HCT116 (cell line): ENCODE data around the gene BLID. TPM values are rescaled to one million over a fixed set of nuclear protein-coding genes. Genes with fewer than 3 reads are reported as not detected.
A peak's percentile ranks its signal among the peaks of the same experiment; 100 is the strongest.

Experiments
- ATAC-seq: fragments of 200-7000 bp; cut with Tn5 transposase; 2 replicates; pipeline ENCODE4 v1.9.1; 2020; ENCODE audit warnings: mild to moderate bottlenecking, moderate library complexity
- BruUV-seq: library from RNA; stranded (reverse); fragments of 400-500 nt; replicated peaks from 2 replicates; lab custom pipeline; 2021; lab: Mats Ljungman, UMichigan
- CTCF ChIA-PET: fragments of 300-600 bp; sonication (Branson Sonifier 250); formaldehyde crosslinking; loops from one replicate; lab custom pipeline; 2021; ENCODE audit warnings: antibody characterized with exemption; lab: Charles Lee
- POLR2A ChIA-PET: fragments of 300-600, 350-600 bp; sonication (Branson Sonifier 250); formaldehyde crosslinking; loops from one replicate; lab custom pipeline; 2021; ENCODE audit warnings: antibody characterized with exemption; lab: Charles Lee
- RAD21 ChIA-PET, 2 experiments: fragments of 300-600 bp; sonication (Branson Sonifier 250); formaldehyde crosslinking; loops; one replicate each; lab custom pipeline; 2023; ENCODE audit warnings: low total read pairs in 2 of 2; ENCODE audit not compliant: uncharacterized antibody in 2 of 2, unreplicated experiment in 2 of 2, low non-redundant PET in 1 of 2; lab: Charles Lee
- DNase-seq: peaks from one replicate; pipeline ENCODE4 v3.0.0-alpha.2; 2010; ENCODE audit warnings: low read depth, low spot score
- H2AFZ ChIP-seq: fragments of 200-600 bp; shearing (Covaris generic), sonication (generic); 2 replicates; pipeline ENCODE4 v1.6.1; 2017; ENCODE audit warnings: low read depth, mixed run types, mixed read lengths, antibody characterized with exemption, low read length; ENCODE audit not compliant: poor library complexity, severe bottlenecking
- H3K27ac ChIP-seq: 2 replicates; pipeline ENCODE4 v1.5.1; 2012; ENCODE audit warnings: low read depth, low read length
- H3K27me3 ChIP-seq: fragments of 200-600 bp; sonication (generic); 2 replicates; pipeline ENCODE4 v1.6.1; 2016; ENCODE audit warnings: mixed run types, low read length, mixed read lengths; ENCODE audit not compliant: insufficient read depth
- H3K36me3 ChIP-seq, 2 experiments: fragments of 200-500 bp in 1 of 2; fragments of 200-600 bp in 1 of 2; sonication (Bioruptor generic) in 1 of 2; sonication (generic) in 1 of 2; 2 replicates each; pipeline versions ENCODE4 v1.5.1 to v1.6.1; 2014 to 2016; ENCODE audit warnings: low read length in 2 of 2, inconsistent platforms in 1 of 2, mixed read lengths in 1 of 2, mixed run types in 1 of 2; ENCODE audit not compliant: insufficient read depth in 2 of 2, control insufficient read depth in 1 of 2
- H3K4me1 ChIP-seq, 2 experiments: fragments of 200-600 bp in 1 of 2; sonication (generic) in 1 of 2; 2 replicates each; pipeline versions ENCODE4 v1.5.1 to v1.6.1; 2012 to 2017; ENCODE audit warnings: low read length in 2 of 2, inconsistent platforms in 1 of 2, mild to moderate bottlenecking in 1 of 2, mixed read lengths in 1 of 2, mixed run types in 1 of 2, moderate library complexity in 1 of 2; ENCODE audit not compliant: insufficient read depth in 2 of 2, control insufficient read depth in 1 of 2
- H3K4me2 ChIP-seq: fragments of 200-600 bp; sonication (generic); 2 replicates; pipeline ENCODE4 v1.6.1; 2017; ENCODE audit warnings: mixed run types, low read length, mixed read lengths
- H3K4me3 ChIP-seq, 2 experiments: fragments of 200-600 bp in 1 of 2; sonication (generic) in 1 of 2; replicated peaks in 1 of 2; 2 replicates each; pipeline ENCODE4 v1.5.1; 2011 to 2016; ENCODE audit warnings: low read length in 2 of 2, control low read depth in 1 of 2, low read depth in 1 of 2, mild to moderate bottlenecking in 1 of 2, mixed read lengths in 1 of 2, mixed run types in 1 of 2
- H3K79me2 ChIP-seq: fragments of 200-600 bp; sonication (generic); 2 replicates; pipeline ENCODE4 v1.6.1; 2017; ENCODE audit warnings: mild to moderate bottlenecking, mixed run types, low read length, moderate library complexity, mixed read lengths; ENCODE audit not compliant: insufficient read depth
- H3K9ac ChIP-seq: fragments of 200-600 bp; sonication (generic); 2 replicates; pipeline ENCODE4 v1.6.1; 2016; ENCODE audit warnings: low read length, mixed read lengths
- H3K9me2 ChIP-seq: fragments of 200-600 bp; sonication (generic), shearing (Covaris generic); 2 replicates; pipeline ENCODE4 v1.6.1; 2017; ENCODE audit warnings: mixed run types, mild to moderate bottlenecking, moderate library complexity; ENCODE audit not compliant: insufficient read depth
- H3K9me3 ChIP-seq, 2 experiments: fragments of 200-500 bp in 1 of 2; fragments of 200-600 bp in 1 of 2; sonication (Bioruptor generic) in 1 of 2; sonication (generic) in 1 of 2; 2 replicates each; pipeline ENCODE4 v1.6.1; 2014 to 2017; ENCODE audit warnings: low read length in 2 of 2, mixed read lengths in 2 of 2, inconsistent platforms in 1 of 2, low read depth in 1 of 2, mild to moderate bottlenecking in 1 of 2, mixed run types in 1 of 2, moderate library complexity in 1 of 2; ENCODE audit not compliant: control insufficient read depth in 1 of 2, insufficient read depth in 1 of 2
- H4K20me1 ChIP-seq: fragments of 200-600 bp; sonication (generic), shearing (Covaris generic); 2 replicates; pipeline ENCODE4 v1.6.1; 2017; ENCODE audit warnings: mixed run types, mild to moderate bottlenecking, moderate library complexity; ENCODE audit not compliant: insufficient read depth
- ATF3 ChIP-seq: IDR thresholded peaks from 2 replicates; pipeline ENCODE4 v1.6.1; 2012
- CBX3 ChIP-seq: IDR thresholded peaks from 2 replicates; pipeline ENCODE4 v1.6.1; 2012; ENCODE audit warnings: low read depth
- CEBPB ChIP-seq: IDR thresholded peaks from 2 replicates; pipeline ENCODE4 v1.6.1; 2012; ENCODE audit warnings: low read depth
- CTCF ChIP-seq, 3 experiments: fragments of 200-600 bp in 1 of 3; sonication (generic) in 1 of 3; IDR thresholded peaks in 2 of 3; conservative IDR thresholded peaks in 1 of 3; 2 replicates each; pipeline ENCODE4 v1.5.1; 2012 to 2017; ENCODE audit warnings: low read depth in 2 of 3, low read length in 2 of 3, antibody characterized with exemption in 1 of 3, borderline replicate concordance in 1 of 3, control low read depth in 1 of 3, mild to moderate bottlenecking in 1 of 3, mixed read lengths in 1 of 3, mixed run types in 1 of 3, moderate library complexity in 1 of 3; ENCODE audit not compliant: insufficient read depth in 1 of 3
- EGR1 ChIP-seq: IDR thresholded peaks from 2 replicates; pipeline ENCODE4 v1.6.1; 2012; ENCODE audit warnings: low read depth
- ELF1 ChIP-seq: IDR thresholded peaks from 2 replicates; pipeline ENCODE4 v1.6.1; 2012; ENCODE audit warnings: low read depth, borderline replicate concordance
- EZH2 ChIP-seq: fragments of 200-600 bp; sonication (generic); IDR thresholded peaks from 2 replicates; pipeline ENCODE4 v1.6.1; 2017; ENCODE audit warnings: antibody characterized with exemption, mixed run types
- EZH2phosphoT487 ChIP-seq: fragments of 200-600 bp; IDR thresholded peaks from 2 replicates; pipeline ENCODE4 v1.6.1; 2018; ENCODE audit warnings: antibody characterized with exemption, borderline replicate concordance
- FOSL1 ChIP-seq: IDR thresholded peaks from 2 replicates; pipeline ENCODE4 v1.6.1; 2012; ENCODE audit warnings: low read depth
- JUND ChIP-seq: IDR thresholded peaks from 2 replicates; pipeline ENCODE4 v1.6.1; 2012
- POLR2A ChIP-seq: IDR thresholded peaks from 2 replicates; pipeline ENCODE4 v1.7.0; 2011; ENCODE audit warnings: borderline replicate concordance; ENCODE audit not compliant: insufficient read depth, insufficient read length; ENCODE audit errors: extremely low read depth
- POLR2AphosphoS5 ChIP-seq: IDR thresholded peaks from 2 replicates; pipeline ENCODE4 v1.6.1; 2011; ENCODE audit warnings: mild to moderate bottlenecking, low read depth, low read length, moderate library complexity
- RAD21 ChIP-seq: IDR thresholded peaks from 2 replicates; pipeline ENCODE4 v1.6.1; 2012; ENCODE audit warnings: low read depth, mild to moderate bottlenecking
- REST ChIP-seq: IDR thresholded peaks from 2 replicates; pipeline ENCODE4 v1.6.1; 2012; ENCODE audit warnings: low read depth
- SP1 ChIP-seq: IDR thresholded peaks from 2 replicates; pipeline ENCODE4 v1.6.1; 2012; ENCODE audit warnings: low read depth
- SRF ChIP-seq: IDR thresholded peaks from 2 replicates; pipeline ENCODE4 v1.6.1; 2012; ENCODE audit warnings: low read depth
- TCF7L2 ChIP-seq: IDR thresholded peaks from 2 replicates; pipeline ENCODE4 v1.7.0; 2011; ENCODE audit warnings: borderline replicate concordance, inconsistent platforms; ENCODE audit not compliant: insufficient read depth, insufficient read length; ENCODE audit errors: extremely low read depth
- YY1 ChIP-seq: IDR thresholded peaks from 2 replicates; pipeline ENCODE4 v1.6.1; 2011; ENCODE audit warnings: low read length, low read depth, moderate library complexity, mild to moderate bottlenecking; ENCODE audit not compliant: insufficient replicate concordance; ENCODE audit errors: extremely low read depth
- ZBTB33 ChIP-seq: IDR thresholded peaks from 2 replicates; pipeline ENCODE4 v1.6.1; 2011; ENCODE audit warnings: mild to moderate bottlenecking, low read length, moderate library complexity; ENCODE audit not compliant: insufficient replicate concordance; ENCODE audit errors: extremely low read depth
- ZFX ChIP-seq: fragments of 450-650 bp; IDR thresholded peaks from 2 replicates; pipeline ENCODE4 v1.6.1; 2017
- ZNF274 ChIP-seq: fragments of 200-500 bp; sonication (Bioruptor generic); IDR thresholded peaks from 2 replicates; pipeline ENCODE4 v1.6.1; 2014; ENCODE audit warnings: mild to moderate bottlenecking, low read depth, low read length, inconsistent platforms
- intact Hi-C: fragments of 100-400 bp; cut with micrococcal nuclease; formaldehyde crosslinking; loops from 2 replicates; pipeline ENCODE4 v1.10.0; 2022
- total RNA-seq: library from RNA; stranded (reverse); gene quantifications from one replicate; pipeline ENCODE4 v1.2.1, GENCODE V29; 2021; ENCODE audit not compliant: unreplicated experiment

Gene BLID
- total RNA-seq, 1 experiment from 2014 or later: 8.9 TPM

GRCh38 chr11:122085264-122085663, 30.8 kb downstream of the BLID start:
- DNase-seq (no peak), ATAC-seq (peak; percentile 41; the same call in 1 of the 2 replicates)
- RAD21 ChIA-PET: no interaction called here
- BruUV-seq: TSS peak; percentile 6
- Histone ChIP-seq H3K4me1 (peaks cover 12 to 39% of the 10 kb centered on the region in 2 experiments), H3K9me3 (no peaks in the 10 kb centered on the region), H3K9ac (no peak overlapping the region), H3K4me3 (no peak overlapping the region), H3K27me3 (no peaks in the 10 kb centered on the region), H3K27ac (peak overlapping the region; percentile 26; the same call in 1 of the 2 replicates), H2AFZ (no peak overlapping the region), H4K20me1 (no peaks in the 10 kb centered on the region), H3K79me2 (peaks cover 2% of the 10 kb centered on the region; the same call in 1 of the 2 replicates), H3K9me2 (no peaks in the 10 kb centered on the region), H3K36me3 (peaks cover 0 to 21% of the 10 kb centered on the region in 2 experiments; a peak in 2 of 4 replicates), H3K4me2 (peak overlapping the region; percentile 47)
- CTCF ChIA-PET: no interaction called here
- POLR2A ChIA-PET: interaction anchor here (0.6 kb wide), 1 partner anchor 16 kb away, joined by 4 read pairs; no protein-coding TSS in a partner anchor
- intact Hi-C loops: loop anchor here (5.0 kb wide), 1 partner anchor 428 kb away; no protein-coding TSS in a partner anchor
- TF ChIP-seq ZFX (no peak), FOSL1 (0 out of 2 replicates have a peak, but pooled peaks have one; percentile 11), EZH2phosphoT487 (no peak), RAD21 (no peak), TCF7L2 (no peak), ZBTB33 (no peak), CTCF (IDR thresholded peaks at IDR 0.05 in 2 of 3, conservative IDR thresholded peaks at IDR 0.05 in 1 of 3; ENCODE audit: borderline replicate concordance in 1 of 3, insufficient read depth in 1 of 3, low read depth in 2 of 3, low read length in 2 of 3) (no peak), REST (no peak), ZNF274 (no peak), CEBPB (peak; percentile 49), EZH2 (no peak), ELF1 (no peak), SRF (peak; percentile 18; the same call in 1 of the 2 replicates), YY1 (no peak), POLR2A (no peak), SP1 (peak; percentile 47), CBX3 (peak; percentile 42; the same call in 1 of the 2 replicates), ATF3 (no peak), EGR1 (0 out of 2 replicates have a peak, but pooled peaks have one; percentile 26), JUND (peak; percentile 61), POLR2AphosphoS5 (peak; percentile 33; the same call in 1 of the 2 replicates)
